Adipocyte (in vitro differentiated cells): ENCODE results near the gene NPY.

Source experiments
- DNase-seq: peaks from one replicate; pipeline ENCODE4 v3.0.0-alpha.2; 2015; ENCODE audit warnings: low read depth
- H3K27me3 ChIP-seq: replicated peaks from 2 replicates; pipeline ENCODE4 v1.7.0; 2013; ENCODE audit warnings: mild to moderate bottlenecking, low read length, moderate library complexity; ENCODE audit not compliant: control insufficient read depth, insufficient read depth
- H3K36me3 ChIP-seq: 2 replicates; pipeline ENCODE4 v1.7.0; 2013; ENCODE audit warnings: low read length, mild to moderate bottlenecking, moderate library complexity; ENCODE audit not compliant: control insufficient read depth, insufficient read depth, severe bottlenecking
- H3K4me1 ChIP-seq: 2 replicates; pipeline ENCODE4 v1.7.0; 2013; ENCODE audit warnings: mild to moderate bottlenecking, low read length, moderate library complexity; ENCODE audit not compliant: control insufficient read depth, insufficient read depth
- H3K4me3 ChIP-seq: 2 replicates; pipeline ENCODE4 v1.7.0; 2013; ENCODE audit warnings: mild to moderate bottlenecking, low read length, moderate library complexity
- H3K9ac ChIP-seq: 2 replicates; pipeline ENCODE4 v1.7.0; 2013; ENCODE audit warnings: mild to moderate bottlenecking, low read length, moderate library complexity
- H3K9me3 ChIP-seq: 2 replicates; pipeline ENCODE4 v1.7.0; 2013; ENCODE audit warnings: mild to moderate bottlenecking, low read length, moderate library complexity; ENCODE audit not compliant: control insufficient read depth

Gene NPY

DNA sequence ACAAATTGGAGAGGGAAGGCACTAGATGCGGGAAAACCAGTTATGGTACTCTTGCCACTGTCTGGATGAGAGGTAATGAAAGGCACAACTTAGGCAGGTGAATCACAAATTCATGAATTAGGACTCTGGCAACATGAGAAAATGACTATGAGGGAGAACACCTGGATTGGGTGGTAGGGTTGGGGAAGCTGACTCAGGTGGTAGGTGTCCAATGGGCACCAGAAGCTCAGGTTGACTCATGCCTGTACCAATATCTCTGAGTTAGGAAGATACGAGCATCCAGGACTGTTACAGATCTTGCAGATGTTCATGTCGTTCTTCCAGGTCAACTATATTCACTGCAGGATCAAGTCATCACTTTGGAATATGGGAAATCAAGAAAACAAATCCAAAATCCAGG is 56.7 kb downstream of the NPY start:
- peaks cover 3% of the 10 kb centered on the region for H3K9me3 ChIP-seq
- no peak overlapping the region for H3K9ac ChIP-seq
- no peak for DNase-seq
- H3K36me3 ChIP-seq: no peaks in the 10 kb centered on the region
- peaks cover 18% of the 10 kb centered on the region for H3K27me3 ChIP-seq
- no peaks in the 10 kb centered on the region for H3K4me1 ChIP-seq
- no peak overlapping the region for H3K4me3 ChIP-seq
